Measurements from ENCODE around the gene BDH1.
"Not testable (repeated sequence)": the region's sequence is repeated elsewhere in the genome, so short reads cannot be mapped to it uniquely, and the experiment has no call there.

Gene BDH1

DNA sequence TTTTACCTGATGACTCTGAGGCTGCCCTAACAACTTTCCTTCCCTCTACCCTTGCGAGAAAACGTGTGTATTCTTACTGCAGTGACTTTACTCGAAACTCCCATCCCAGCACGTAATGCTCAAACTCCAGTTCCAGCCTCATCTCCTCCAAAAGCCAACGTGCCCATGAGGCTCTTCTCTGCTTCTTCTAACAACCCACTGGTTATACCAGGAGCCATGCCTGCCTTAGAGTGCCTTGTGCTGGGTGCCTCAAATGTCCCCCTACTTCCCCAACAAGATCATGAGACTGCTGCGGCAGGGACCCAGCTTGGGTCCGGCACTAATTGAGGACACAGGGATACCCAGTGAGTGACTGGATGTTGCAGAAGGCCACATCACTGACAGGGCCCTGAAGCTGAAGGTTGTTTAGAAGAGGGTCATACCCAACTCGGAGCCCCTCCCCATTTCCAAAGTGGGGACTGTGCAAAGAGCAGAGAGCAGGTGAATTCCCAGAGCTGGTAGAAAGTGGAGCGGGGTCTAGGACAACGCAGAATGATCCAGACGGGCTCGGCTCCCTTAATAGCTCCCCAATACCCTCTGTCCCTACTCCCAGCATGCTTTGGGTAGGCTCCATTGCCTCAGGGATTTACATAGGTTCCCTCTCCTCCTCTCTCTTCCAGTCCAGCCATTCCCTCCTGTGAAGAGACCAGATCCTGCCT is 71.4 kb downstream of the BDH1 start:
- no peak for DNase-seq

- no peak for DNase-seq
Measured at GRCh38 chr3:197482001-197482400, 73.8 kb downstream of the BDH1 start.

DNA sequence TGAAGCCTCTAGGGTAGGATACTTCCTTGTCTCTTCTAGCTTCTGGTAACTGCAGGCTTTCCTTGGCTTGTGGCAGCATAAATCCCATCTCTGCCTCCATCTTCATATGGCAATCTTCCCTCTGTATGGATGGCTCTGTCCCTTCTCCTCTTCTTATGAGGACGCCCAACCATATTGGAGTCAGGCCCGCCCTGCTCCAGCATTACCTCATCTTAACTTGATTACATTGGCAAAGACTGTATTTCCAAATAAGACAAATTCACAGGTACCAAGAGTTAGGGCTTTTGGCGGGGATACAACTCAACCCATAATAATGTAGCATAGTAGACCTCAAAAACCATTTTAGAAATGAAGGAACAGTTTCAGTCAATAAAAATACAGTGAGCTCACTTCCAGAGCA is 75.4 kb downstream of the BDH1 start:
- no peak for DNase-seq

GRCh38 chr3:197478746-197479668 is 76.8 kb downstream of the BDH1 start:
- peak in 1 of 2 experiments; percentile 18 for DNase-seq

- DNase-seq = not testable (repeated sequence)
Measured at GRCh38 chr3:197477816-197478215, 78.0 kb downstream of the BDH1 start.

DNA sequence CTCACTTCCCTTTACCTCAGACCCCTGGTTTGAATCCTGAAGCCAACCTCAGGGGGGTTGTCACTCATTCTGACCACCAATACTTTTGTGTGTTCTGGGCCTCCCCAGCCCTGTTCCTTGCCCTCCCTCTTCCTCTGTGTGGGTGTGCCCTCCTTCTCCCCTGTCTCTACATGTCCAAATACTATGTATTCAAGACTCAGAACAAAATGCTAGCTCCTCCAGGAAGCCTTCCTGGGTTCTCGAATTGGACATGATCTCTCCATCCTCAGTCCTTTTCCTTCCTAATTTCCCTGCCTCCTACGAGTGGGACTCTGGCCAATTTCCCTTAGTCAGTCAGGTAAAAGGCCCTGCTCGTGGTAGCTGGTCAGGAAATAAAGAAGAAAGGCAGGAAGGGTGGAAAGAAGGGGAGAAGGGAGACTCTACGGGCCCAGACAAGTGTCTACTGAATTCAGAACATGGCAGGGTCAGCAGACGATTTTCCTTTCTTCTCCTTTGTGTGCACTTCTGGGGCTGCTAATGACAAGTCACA is 79.7 kb downstream of the BDH1 start:
- DNase-seq = no peak

- no peak for DNase-seq
Measured at GRCh38 chr3:197475514-197475913, 80.3 kb downstream of the BDH1 start.

GRCh38 chr3:197472151-197472550 is 83.6 kb downstream of the BDH1 start:
- no peak for DNase-seq

DNA sequence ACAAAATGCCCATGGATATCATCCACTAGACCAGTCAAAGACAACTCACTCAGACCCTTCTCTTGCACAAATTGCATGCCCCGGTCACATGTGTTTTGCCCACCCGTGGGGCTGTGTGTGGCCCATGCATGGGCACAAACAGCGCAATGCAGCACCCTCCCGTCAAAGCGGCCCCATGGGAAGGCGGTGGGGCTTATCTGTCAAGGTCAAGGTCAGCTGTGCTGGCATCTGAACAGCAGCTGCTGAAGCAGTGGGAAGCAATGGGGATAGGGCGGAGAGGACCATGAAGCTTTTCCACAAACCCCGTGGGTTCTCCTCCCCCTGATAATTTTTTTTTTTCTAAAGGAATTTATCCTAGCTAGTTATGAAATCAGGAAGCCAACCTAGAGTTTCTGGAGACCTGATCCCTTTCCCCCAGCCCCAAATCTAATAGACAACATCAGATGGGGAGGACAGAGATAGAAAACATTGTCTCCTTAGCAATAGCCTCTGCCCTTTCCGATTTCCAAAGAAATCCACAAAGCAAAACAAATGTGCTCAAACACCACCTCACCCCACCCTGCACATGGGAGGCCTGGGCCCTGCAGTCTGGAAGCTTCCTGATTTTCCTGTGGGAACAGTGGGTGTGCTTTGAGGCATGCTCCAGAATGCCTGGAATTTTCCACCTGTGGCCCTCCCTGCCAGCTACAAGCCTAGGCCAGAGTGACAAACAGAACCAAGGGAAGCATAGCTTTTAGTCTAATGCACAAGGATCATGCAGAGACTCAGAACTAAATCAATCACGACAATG is 84.4 kb downstream of the BDH1 start:
- DNase-seq = no peak

DNA sequence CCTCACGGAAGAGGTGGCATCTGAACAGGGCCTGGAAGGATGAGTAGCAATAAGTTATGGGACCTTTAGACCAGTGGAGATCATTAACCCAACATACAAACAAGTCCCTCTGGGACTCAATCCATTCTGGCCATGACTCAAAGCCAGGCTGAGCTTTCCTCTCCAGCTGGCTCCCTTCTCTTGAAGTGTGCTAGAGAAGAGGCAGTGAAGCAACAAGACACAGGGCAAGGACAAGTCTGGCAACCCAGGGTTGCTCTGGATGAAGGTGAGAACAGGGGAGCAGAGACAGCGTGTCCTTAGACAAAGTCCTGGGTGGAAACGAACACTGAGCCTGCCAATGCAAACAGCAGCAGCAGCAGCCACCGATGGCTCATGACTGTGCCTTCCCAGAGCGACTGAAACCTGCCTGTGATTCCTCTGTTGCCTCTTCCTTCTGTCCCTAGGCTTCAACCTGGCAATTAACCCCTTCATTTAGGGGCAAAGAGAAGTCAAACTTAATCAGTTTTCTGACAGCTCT is 86.8 kb downstream of the BDH1 start:
- peak in 1 of 2 experiments; percentile 55 for DNase-seq

GRCh38 chr3:197468167-197468566 is 87.6 kb downstream of the BDH1 start:
- peak in 1 of 2 experiments; percentile 37 for DNase-seq

- DNase-seq = peak; percentile 70 to 84
Measured at GRCh38 chr3:197466586-197467399, 89.0 kb downstream of the BDH1 start.

GRCh38 chr3:197465996-197466549 is 89.7 kb downstream of the BDH1 start:
- peak in 1 of 2 experiments; percentile 16 for DNase-seq

GRCh38 chr3:197465197-197465995 is 90.4 kb downstream of the BDH1 start:
- DNase-seq = no peak

- no peak for DNase-seq
Measured at GRCh38 chr3:197464794-197465193, 91.0 kb downstream of the BDH1 start.

DNA sequence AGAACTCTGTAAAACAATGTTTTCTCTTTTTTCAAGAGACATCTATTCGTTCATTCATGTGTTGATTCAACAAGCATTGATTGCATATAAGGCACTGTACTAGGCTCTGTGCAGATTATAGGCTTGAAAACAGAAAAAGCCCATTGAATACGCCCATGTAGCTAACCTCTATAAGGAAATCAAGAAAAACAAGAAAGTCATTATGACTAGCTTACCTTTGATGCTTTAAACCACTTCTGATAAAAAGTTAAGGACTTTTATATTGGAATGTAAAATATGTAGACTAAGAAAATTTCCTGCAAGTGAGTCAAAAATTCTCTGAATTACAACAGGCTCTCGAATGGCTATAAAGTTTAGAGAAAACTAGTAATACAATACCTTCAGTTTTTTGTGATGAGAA is 92.5 kb downstream of the BDH1 start:
- DNase-seq = no peak

DNA sequence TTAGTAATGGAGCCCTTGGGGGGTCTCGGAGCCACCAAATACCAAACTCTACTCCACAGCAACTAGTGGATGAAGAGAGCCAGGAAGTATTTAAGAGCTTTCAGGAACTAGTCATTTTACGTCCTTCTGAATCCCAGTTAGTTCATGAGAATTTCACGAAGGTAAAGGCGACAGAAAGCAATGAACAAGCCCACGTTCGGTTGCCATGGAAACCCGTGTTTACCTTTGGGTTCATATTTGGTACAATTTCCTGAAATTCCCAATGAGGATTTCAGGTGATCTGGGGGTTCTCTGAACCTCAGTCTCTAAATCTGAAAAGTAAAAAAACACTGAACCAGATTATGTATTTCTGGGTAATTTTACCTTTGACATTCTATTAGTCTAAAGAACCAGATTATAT is 93.0 kb downstream of the BDH1 start:
- DNase-seq = no peak

GRCh38 chr3:197460639-197461038 is 95.1 kb downstream of the BDH1 start:
- DNase-seq = no peak

- DNase-seq = no peak
Measured at GRCh38 chr3:197460002-197460401, 95.8 kb downstream of the BDH1 start.

All from NCI-H524 (cell line).